Choroid plexus epithelial cell (primary cell): ENCODE results near the gene ZNF577.
A peak's percentile ranks its signal among the peaks of the same experiment; 100 is the strongest.

ENCODE experiments used
- DNase-seq: peaks from one replicate; pipeline ENCODE4 v3.0.0-alpha.2; 2010; ENCODE audit warnings: low read depth
- H3K4me3 ChIP-seq: 2 replicates; pipeline ENCODE4 v1.5.1; 2011; ENCODE audit warnings: low read depth, mild to moderate bottlenecking, control low read depth, low read length, moderate library complexity
- CTCF ChIP-seq: conservative IDR thresholded peaks from 2 replicates; pipeline ENCODE4 v1.5.1; 2011; ENCODE audit warnings: low read depth, mild to moderate bottlenecking, control low read depth, inconsistent platforms, low read length, moderate library complexity

The ZNF577 gene

GRCh38 chr19:51903192-51903591, 15.4 kb upstream of the ZNF577 start:
- H3K4me3 ChIP-seq: no peak overlapping the region
- DNase-seq: no peak
- no peak for TF ChIP-seq CTCF

- DNase-seq: no peak
- H3K4me3 ChIP-seq: no peak overlapping the region
- TF ChIP-seq CTCF: peak; percentile 36
These were observed 14.1 kb upstream of the ZNF577 start for GRCh38 chr19:51901860-51902259.

- no peak for DNase-seq
- no peak overlapping the region for H3K4me3 ChIP-seq
- no peak for TF ChIP-seq CTCF
These were observed 3.5 kb upstream of the ZNF577 start for GRCh38 chr19:51891193-51891747.

- DNase-seq: no peak
- no peak for TF ChIP-seq CTCF
- H3K4me3 ChIP-seq: no peak overlapping the region
These were observed 2.2 kb upstream of the ZNF577 start for GRCh38 chr19:51889934-51890333.

- no peak overlapping the region for H3K4me3 ChIP-seq
- DNase-seq: no peak
- no peak for TF ChIP-seq CTCF
These were observed 3.0 kb downstream of the ZNF577 start for GRCh38 chr19:51884713-51885112.

GRCh38 chr19:51882518-51882917, 5.2 kb downstream of the ZNF577 start:
- DNase-seq: no peak
- no peak overlapping the region for H3K4me3 ChIP-seq

More at GRCh38 chr19:51882518-51882917, 5.2 kb downstream of the ZNF577 start:
- no peak for TF ChIP-seq CTCF
